Measurements from ENCODE around the gene GARIN5A.

The GARIN5A gene

GRCh38 chr19:50457300-50457699 lies 19.3 kb downstream of the GARIN5A start:
- no peak for TF ChIP-seq GATA2 (IDR thresholded peaks at IDR 0.05; ENCODE audit: low read depth, low read length)
- TF ChIP-seq GATA3 (IDR thresholded peaks at IDR 0.05; ENCODE audit: low read depth, low read length), result no peak

GRCh38 chr19:50455992-50456391 lies 20.7 kb downstream of the GARIN5A start:
- TF ChIP-seq GATA2 (IDR thresholded peaks at IDR 0.05; ENCODE audit: low read depth, low read length) (no peak), GATA3 (IDR thresholded peaks at IDR 0.05; ENCODE audit: low read depth, low read length) (no peak)

- TF ChIP-seq GATA2 (IDR thresholded peaks at IDR 0.05; ENCODE audit: low read depth, low read length) (no peak), GATA3 (IDR thresholded peaks at IDR 0.05; ENCODE audit: low read depth, low read length) (no peak)
Measured at GRCh38 chr19:50453243-50453642, 23.4 kb downstream of the GARIN5A start.

GRCh38 chr19:50451223-50451534 lies 25.5 kb downstream of the GARIN5A start:
- no peak for TF ChIP-seq GATA3 (IDR thresholded peaks at IDR 0.05; ENCODE audit: low read depth, low read length)
- TF ChIP-seq GATA2 (IDR thresholded peaks at IDR 0.05; ENCODE audit: low read depth, low read length), result no peak

GRCh38 chr19:50450369-50451222 lies 26.1 kb downstream of the GARIN5A start:
- TF ChIP-seq GATA3 (IDR thresholded peaks at IDR 0.05; ENCODE audit: low read depth, low read length) (no peak), GATA2 (IDR thresholded peaks at IDR 0.05; ENCODE audit: low read depth, low read length) (no peak)

GRCh38 chr19:50449236-50449899 lies 27.3 kb downstream of the GARIN5A start:
- TF ChIP-seq GATA2 (IDR thresholded peaks at IDR 0.05; ENCODE audit: low read depth, low read length) (no peak), GATA3 (IDR thresholded peaks at IDR 0.05; ENCODE audit: low read depth, low read length) (no peak)

GRCh38 chr19:50447750-50448149 lies 28.9 kb downstream of the GARIN5A start:
- TF ChIP-seq GATA3 (IDR thresholded peaks at IDR 0.05; ENCODE audit: low read depth, low read length) (no peak), GATA2 (IDR thresholded peaks at IDR 0.05; ENCODE audit: low read depth, low read length) (no peak)

GRCh38 chr19:50447053-50447452 lies 29.6 kb downstream of the GARIN5A start:
- TF ChIP-seq GATA2 (IDR thresholded peaks at IDR 0.05; ENCODE audit: low read depth, low read length), result no peak

- no peak for TF ChIP-seq GATA2 (IDR thresholded peaks at IDR 0.05; ENCODE audit: low read depth, low read length)
- TF ChIP-seq GATA3 (IDR thresholded peaks at IDR 0.05; ENCODE audit: low read depth, low read length), result no peak
Measured at GRCh38 chr19:50444059-50444458, 32.6 kb downstream of the GARIN5A start.

GRCh38 chr19:50437862-50438449 lies 38.7 kb downstream of the GARIN5A start:
- TF ChIP-seq GATA3 (IDR thresholded peaks at IDR 0.05; ENCODE audit: low read depth, low read length) (no peak), GATA2 (IDR thresholded peaks at IDR 0.05; ENCODE audit: low read depth, low read length) (no peak)

GRCh38 chr19:50435627-50436026 lies 41.0 kb downstream of the GARIN5A start:
- no peak for TF ChIP-seq GATA3 (IDR thresholded peaks at IDR 0.05; ENCODE audit: low read depth, low read length)
- TF ChIP-seq GATA2 (IDR thresholded peaks at IDR 0.05; ENCODE audit: low read depth, low read length), result no peak

- TF ChIP-seq GATA2 (IDR thresholded peaks at IDR 0.05; ENCODE audit: low read depth, low read length), result no peak
- TF ChIP-seq GATA3 (IDR thresholded peaks at IDR 0.05; ENCODE audit: low read depth, low read length), result no peak
Measured at GRCh38 chr19:50435221-50435620, 41.4 kb downstream of the GARIN5A start.

- TF ChIP-seq GATA3 (IDR thresholded peaks at IDR 0.05; ENCODE audit: low read depth, low read length) (no peak), GATA2 (IDR thresholded peaks at IDR 0.05; ENCODE audit: low read depth, low read length) (no peak)
Measured at GRCh38 chr19:50434525-50434924, 42.1 kb downstream of the GARIN5A start.

- no peak for TF ChIP-seq GATA2 (IDR thresholded peaks at IDR 0.05; ENCODE audit: low read depth, low read length)
- no peak for TF ChIP-seq GATA3 (IDR thresholded peaks at IDR 0.05; ENCODE audit: low read depth, low read length)
Measured at GRCh38 chr19:50433201-50434180, 43.2 kb downstream of the GARIN5A start.

Measured in SH-SY5Y (cell line).